AG10803 (cell line): ENCODE data around the gene BHMT2.

Source experiments
- DNase-seq: peaks from one replicate; pipeline ENCODE4 v3.0.0; 2010; ENCODE audit warnings: low read depth
- H3K4me3 ChIP-seq: 2 replicates; pipeline ENCODE4 v1.5.1; 2011; ENCODE audit warnings: mild to moderate bottlenecking, low read length, control low read depth
- TF ChIP-seq, protein P1 (sequence below): conservative IDR thresholded peaks from 2 replicates; pipeline ENCODE4 v1.5.1; 2011; ENCODE audit warnings: mild to moderate bottlenecking, low read length, control low read depth, inconsistent platforms

BHMT2 gene

DNA sequence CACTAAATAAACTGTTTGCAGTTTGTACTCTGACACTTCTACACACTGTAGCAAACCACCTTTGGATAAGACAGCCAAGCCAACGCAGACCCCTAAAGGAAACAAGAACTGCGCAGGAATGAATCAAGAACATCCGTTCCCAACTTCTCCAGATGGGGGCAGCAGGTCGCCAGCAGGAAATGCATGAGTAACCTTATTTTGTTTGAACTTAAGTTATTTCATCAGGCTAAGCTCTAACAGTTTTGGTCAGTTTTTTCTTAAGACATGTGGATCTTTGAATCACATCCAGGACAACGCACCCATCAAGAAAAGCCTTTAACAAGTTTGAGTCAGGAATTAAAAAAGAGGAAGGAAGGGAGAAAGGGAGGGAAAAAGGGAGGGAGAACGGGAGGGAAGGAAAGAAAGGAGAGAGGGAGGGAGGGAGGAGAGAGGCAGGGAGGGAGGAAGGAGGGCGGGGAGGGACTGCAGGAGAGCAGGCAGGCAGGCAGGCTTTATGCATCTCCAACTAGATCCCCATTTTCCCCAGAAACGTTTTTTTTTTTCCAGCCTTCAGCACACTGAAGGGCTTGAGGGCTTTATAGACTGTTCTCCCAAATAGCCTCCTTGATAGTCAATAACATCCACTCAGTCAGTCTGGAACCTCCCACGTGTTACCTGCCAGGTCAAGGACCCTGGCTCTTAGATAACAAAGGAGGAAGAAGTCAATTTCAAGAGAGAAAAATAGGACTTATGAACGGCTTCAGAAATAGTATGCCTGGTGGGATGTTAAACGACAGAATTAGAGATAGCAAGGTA, 64.3 kb downstream of the BHMT2 start:
- H3K4me3 ChIP-seq, result peak overlapping the region; percentile 56
- DNase-seq, result peak; percentile 91
- TF ChIP-seq, protein P1, sequence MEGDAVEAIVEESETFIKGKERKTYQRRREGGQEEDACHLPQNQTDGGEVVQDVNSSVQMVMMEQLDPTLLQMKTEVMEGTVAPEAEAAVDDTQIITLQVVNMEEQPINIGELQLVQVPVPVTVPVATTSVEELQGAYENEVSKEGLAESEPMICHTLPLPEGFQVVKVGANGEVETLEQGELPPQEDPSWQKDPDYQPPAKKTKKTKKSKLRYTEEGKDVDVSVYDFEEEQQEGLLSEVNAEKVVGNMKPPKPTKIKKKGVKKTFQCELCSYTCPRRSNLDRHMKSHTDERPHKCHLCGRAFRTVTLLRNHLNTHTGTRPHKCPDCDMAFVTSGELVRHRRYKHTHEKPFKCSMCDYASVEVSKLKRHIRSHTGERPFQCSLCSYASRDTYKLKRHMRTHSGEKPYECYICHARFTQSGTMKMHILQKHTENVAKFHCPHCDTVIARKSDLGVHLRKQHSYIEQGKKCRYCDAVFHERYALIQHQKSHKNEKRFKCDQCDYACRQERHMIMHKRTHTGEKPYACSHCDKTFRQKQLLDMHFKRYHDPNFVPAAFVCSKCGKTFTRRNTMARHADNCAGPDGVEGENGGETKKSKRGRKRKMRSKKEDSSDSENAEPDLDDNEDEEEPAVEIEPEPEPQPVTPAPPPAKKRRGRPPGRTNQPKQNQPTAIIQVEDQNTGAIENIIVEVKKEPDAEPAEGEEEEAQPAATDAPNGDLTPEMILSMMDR, result peak; percentile 88

DNA sequence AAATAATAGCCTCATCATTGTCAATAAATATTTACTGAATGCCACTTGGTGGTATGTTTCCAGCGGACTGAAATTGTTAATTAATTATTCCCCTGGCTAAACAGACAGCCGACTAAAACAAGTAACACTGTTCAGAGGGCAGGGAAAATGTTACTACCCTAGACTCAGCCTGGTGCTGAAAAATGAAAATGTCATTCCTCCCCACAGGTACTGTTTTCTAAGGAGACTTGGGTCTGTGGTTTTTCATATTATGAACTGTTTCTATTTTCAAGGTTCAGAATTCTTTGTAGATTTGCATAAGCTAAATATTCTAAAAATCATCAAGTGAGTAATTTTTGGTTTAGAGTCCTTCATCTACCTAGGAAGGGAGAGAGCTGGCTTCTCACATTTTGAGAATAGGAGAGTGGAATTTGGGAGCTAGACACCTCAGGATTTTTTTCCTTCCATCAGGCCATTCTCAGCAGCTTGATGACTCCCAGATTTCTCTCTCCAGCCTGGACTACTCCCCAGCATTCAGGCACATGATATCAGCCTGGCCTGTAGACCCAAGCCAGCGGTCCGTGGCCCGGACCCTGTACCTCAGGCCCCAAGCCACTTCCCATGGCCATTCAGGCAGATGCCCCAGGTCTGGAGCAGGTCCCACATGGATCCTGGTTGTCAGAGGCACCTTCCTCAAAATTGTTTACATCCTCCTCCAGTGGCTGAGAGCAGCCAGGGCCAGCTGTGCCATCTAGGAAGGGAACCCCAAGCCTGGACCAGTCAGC, 66.4 kb downstream of the BHMT2 start:
- TF ChIP-seq, protein P1, result no peak
- no peak for DNase-seq
- H3K4me3 ChIP-seq, result no peak overlapping the region

DNA sequence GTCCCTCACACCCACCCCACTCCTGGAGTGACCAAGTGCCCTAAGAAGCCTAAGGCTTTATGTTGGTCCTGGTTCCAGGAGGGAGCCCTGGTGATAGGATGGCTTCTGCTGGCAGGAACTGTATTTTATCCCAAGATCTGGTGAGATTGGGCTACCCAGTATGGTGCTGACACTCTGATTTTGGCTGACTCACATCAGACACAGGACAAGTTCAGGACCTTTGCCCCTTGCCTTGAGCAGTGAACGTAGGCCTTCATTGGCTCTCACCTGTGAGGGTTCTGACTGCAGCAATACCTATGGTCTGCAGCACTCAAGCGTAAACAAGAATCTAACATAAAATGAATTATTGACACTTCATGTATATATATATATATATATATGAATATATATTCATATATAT, 67.1 kb downstream of the BHMT2 start:
- no peak overlapping the region for H3K4me3 ChIP-seq
- TF ChIP-seq, protein P1, result no peak
- DNase-seq, result no peak
